ENCODE results near the gene NHLH1.

DNA sequence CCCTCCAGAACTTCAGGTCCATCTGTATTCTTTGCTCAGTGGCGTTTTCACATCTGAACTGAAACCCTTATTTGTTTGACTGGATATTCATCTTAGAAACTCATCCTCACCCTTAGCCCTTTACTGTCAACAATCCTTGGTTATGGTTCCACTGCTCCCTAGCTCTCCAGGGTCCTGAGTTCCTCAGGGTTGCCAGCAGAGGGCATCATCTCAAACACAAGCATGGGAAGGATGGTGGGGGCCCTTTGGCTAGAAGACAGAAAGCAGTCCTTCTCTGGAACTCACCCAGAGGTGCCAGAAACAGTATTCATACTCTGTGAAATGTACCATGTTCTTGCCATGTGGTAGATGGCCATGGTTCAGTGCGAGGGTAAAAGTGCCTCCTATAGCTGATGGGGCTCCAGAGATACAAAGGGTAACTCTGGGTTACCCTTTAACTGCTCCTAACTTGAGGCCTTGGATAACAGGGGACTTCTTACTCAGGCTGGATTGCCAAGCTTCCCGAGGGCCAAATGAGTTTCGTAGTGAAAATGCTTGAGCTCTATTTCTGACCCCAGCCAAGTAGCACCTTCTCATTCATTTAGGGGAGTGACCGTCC lies 12.4 kb upstream of the NHLH1 start:
- TF ChIP-seq, protein P1, sequence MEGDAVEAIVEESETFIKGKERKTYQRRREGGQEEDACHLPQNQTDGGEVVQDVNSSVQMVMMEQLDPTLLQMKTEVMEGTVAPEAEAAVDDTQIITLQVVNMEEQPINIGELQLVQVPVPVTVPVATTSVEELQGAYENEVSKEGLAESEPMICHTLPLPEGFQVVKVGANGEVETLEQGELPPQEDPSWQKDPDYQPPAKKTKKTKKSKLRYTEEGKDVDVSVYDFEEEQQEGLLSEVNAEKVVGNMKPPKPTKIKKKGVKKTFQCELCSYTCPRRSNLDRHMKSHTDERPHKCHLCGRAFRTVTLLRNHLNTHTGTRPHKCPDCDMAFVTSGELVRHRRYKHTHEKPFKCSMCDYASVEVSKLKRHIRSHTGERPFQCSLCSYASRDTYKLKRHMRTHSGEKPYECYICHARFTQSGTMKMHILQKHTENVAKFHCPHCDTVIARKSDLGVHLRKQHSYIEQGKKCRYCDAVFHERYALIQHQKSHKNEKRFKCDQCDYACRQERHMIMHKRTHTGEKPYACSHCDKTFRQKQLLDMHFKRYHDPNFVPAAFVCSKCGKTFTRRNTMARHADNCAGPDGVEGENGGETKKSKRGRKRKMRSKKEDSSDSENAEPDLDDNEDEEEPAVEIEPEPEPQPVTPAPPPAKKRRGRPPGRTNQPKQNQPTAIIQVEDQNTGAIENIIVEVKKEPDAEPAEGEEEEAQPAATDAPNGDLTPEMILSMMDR (IDR thresholded peaks at IDR 0.05; ENCODE audit: extremely low read depth in 1 of 2, insufficient read depth in 1 of 2, low read depth in 1 of 2, low read length in 2 of 2): peak; percentile 56 to 62
- TF ChIP-seq EZH2 (IDR thresholded peaks at IDR 0.05; ENCODE audit: borderline replicate concordance, low read depth, low read length, severe bottlenecking): no peak
- TF ChIP-seq POLR2A (IDR thresholded peaks at IDR 0.05; ENCODE audit: low read depth, low read length): no peak
- no peak for TF ChIP-seq GATA2 (IDR thresholded peaks at IDR 0.05; ENCODE audit: insufficient read depth, insufficient read length, low read depth, low read length)
- no peak for TF ChIP-seq FOS (IDR thresholded peaks at IDR 0.05; ENCODE audit: borderline replicate concordance, insufficient read depth, low read length)
- no peak for TF ChIP-seq JUN (IDR thresholded peaks at IDR 0.05; ENCODE audit: borderline replicate concordance, insufficient read depth, insufficient read length, low read depth)

Data from endothelial cell of umbilical vein (primary cell).